ENCODE results near the gene CNTNAP5.

Gene CNTNAP5

DNA sequence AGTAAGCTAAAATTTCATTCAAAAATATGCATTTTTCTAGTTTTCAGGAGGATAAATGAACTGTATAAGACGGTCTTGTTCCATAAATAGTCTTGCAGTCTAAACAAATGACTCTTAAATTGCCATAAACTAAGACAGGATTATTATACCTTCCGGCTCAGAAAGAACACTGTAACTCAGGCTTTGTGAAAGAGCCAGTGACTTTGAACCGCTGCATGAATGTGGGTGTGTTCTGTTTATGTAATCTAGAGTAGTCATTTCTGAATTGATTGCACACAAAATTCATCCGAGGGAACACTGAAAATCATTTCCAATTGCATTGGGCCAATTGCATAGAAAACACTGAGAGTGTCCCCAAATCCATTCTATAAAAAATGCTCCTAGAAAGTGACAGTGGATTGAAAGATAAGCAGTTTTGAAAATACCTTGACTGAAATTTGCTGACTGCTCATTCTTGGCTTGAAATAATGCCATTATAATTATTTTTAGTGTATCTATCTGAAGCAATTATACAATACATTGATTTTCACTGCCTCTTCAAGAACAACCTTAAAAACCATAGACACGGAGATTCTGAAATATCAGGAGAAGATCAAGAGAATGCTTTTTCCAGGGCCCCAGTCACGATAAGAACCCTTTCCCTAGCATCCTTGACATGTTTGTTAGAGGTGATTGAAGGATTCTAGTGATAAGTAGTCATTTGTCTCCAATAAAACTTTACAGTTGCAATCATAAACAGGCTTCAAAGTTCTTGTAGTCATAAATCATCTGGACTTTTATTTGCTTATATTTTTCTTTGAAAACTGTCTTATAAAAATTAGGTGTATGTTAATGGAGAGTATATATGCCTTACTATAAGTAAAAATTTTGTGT, 55.4 kb downstream of the CNTNAP5 start:
- TF ChIP-seq, protein P1, sequence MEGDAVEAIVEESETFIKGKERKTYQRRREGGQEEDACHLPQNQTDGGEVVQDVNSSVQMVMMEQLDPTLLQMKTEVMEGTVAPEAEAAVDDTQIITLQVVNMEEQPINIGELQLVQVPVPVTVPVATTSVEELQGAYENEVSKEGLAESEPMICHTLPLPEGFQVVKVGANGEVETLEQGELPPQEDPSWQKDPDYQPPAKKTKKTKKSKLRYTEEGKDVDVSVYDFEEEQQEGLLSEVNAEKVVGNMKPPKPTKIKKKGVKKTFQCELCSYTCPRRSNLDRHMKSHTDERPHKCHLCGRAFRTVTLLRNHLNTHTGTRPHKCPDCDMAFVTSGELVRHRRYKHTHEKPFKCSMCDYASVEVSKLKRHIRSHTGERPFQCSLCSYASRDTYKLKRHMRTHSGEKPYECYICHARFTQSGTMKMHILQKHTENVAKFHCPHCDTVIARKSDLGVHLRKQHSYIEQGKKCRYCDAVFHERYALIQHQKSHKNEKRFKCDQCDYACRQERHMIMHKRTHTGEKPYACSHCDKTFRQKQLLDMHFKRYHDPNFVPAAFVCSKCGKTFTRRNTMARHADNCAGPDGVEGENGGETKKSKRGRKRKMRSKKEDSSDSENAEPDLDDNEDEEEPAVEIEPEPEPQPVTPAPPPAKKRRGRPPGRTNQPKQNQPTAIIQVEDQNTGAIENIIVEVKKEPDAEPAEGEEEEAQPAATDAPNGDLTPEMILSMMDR (IDR thresholded peaks at IDR 0.05; ENCODE audit: low read depth, low read length, missing control alignments): no peak
- no peak overlapping the region for H3K4me3 ChIP-seq (replicated peaks; ENCODE audit: low read depth, low read length)
- no peak for DNase-seq (ENCODE audit: extremely low read depth, low read depth)

DNA sequence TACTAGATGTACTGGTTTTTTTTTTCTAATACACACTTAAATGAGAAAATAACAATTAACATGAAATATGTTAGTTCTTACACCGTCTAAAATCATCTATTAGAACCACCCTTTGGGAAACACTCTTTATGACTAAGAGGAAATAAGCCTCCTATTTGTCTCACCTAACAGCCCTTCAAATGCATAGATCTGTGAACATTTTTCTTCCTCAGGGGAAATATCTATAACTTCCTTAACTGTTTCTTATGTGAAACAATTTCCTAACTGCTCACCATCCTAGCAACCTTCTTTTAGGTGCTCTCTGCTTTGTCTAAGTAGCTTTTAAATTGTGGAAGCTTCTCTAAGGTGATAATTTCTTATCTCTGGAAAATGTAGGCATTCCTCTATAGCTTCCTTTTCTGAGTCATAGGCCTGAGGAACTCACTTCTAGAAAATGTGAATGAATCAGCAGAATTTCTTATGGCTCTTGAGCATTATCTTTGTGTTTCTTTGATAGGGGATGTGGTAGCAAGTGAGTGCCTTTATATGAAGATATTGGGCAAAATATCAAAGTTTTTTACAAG, 56.1 kb downstream of the CNTNAP5 start:
- TF ChIP-seq, protein P1 (IDR thresholded peaks at IDR 0.05; ENCODE audit: low read depth, low read length, missing control alignments): no peak
- no peak overlapping the region for H3K4me3 ChIP-seq (replicated peaks; ENCODE audit: low read depth, low read length)
- DNase-seq (ENCODE audit: extremely low read depth, low read depth): no peak

DNA sequence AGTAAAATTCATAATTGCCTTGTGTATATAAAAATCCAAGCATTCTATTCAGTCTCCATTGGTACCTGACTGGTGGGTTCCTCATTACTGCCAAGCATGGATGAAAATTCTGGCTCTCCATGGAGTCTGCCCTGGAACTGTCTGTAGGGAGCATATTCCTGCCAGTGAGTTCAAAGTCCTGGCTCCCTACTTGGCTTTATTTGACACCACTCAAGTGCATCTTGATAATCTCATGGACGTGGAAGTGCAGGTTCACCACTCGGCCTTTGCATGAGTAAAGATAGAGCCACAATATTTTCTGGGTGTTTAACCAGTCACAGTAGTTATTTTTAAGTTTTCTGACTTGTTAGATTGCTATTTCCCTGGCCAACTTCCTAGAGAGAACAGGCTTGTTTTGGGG, 63.5 kb downstream of the CNTNAP5 start:
- no peak for DNase-seq (ENCODE audit: extremely low read depth, low read depth)
- TF ChIP-seq, protein P1 (IDR thresholded peaks at IDR 0.05; ENCODE audit: low read depth, low read length, missing control alignments): no peak
- H3K4me3 ChIP-seq (replicated peaks; ENCODE audit: low read depth, low read length): no peak overlapping the region

DNA sequence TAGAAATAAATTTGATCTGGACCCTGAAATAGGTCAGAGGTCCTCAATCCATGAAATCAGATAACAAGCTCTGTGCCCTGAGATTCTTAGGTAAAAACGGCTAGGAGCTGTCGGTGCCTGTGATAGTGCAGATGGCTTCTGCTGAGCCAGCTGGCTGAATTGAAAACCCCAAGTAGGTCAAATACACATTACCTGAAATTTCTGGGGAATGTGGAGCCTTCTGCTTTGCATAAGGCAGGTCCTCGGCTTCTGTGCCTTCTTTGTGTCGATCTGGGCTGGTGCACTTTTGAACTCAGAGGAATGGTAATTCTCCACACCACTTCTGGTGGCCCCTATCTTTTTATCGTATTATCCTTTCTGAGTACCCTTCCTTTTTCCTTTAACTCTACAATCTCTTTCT, 66.6 kb downstream of the CNTNAP5 start:
- no peak for DNase-seq (ENCODE audit: extremely low read depth, low read depth)
- no peak overlapping the region for H3K4me3 ChIP-seq (replicated peaks; ENCODE audit: low read depth, low read length)
- TF ChIP-seq, protein P1 (IDR thresholded peaks at IDR 0.05; ENCODE audit: low read depth, low read length, missing control alignments): no peak

DNA sequence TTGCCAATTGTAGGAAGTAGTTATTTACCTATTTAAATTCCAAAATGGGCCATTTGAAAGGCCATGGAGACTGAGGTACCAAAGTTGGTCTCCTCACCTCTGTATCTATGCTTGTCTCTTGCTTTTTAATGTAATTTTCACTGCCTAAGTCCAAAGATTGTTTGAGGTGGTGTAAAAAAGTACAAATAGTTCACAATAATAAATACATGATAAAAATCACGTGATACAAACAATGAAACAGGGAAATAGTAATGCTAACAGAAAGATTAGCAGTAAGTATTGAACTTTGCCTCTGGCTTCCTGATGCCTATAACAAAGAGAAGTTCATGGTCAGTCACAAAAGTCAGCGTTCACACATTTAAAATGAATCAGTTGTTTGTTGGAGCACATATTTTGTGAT, 67.6 kb downstream of the CNTNAP5 start:
- no peak for DNase-seq (ENCODE audit: extremely low read depth, low read depth)
- TF ChIP-seq, protein P1 (IDR thresholded peaks at IDR 0.05; ENCODE audit: low read depth, low read length, missing control alignments): no peak
- H3K4me3 ChIP-seq (replicated peaks; ENCODE audit: low read depth, low read length): no peak overlapping the region

DNA sequence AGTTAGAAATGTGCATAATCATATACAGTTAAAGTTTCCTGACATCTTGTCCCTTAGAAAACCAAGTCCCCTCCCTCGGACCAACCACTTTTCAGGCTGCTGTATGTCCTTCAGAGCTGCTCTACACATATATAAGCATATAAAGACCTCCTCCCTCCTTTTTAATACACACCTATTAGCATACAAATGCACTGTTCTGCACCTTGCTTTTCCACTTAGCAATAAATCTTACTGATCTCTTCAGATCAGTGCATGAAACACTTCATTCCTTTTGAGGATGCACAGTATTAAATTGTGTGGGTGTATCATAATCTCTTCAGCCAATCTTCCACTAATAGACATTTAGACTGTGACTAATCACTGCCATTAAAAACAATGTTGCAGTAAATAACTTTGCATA, 79.8 kb downstream of the CNTNAP5 start:
- TF ChIP-seq, protein P1 (IDR thresholded peaks at IDR 0.05; ENCODE audit: low read depth, low read length, missing control alignments): no peak
- no peak for DNase-seq (ENCODE audit: extremely low read depth, low read depth)
- no peak overlapping the region for H3K4me3 ChIP-seq (replicated peaks; ENCODE audit: low read depth, low read length)

Data from HFF-Myc (cell line).